ENCODE results near the gene PLD6. TPM values are rescaled to one million over a fixed set of nuclear protein-coding genes. Genes with fewer than 3 reads are reported as not detected.

The PLD6 gene
- total and polyA plus RNA-seq, 2 donors (not counting 1 experiment from before 2014, with no cell fraction given) = 2.0 to 4.1 TPM

- TF ChIP-seq EZH2 (IDR thresholded peaks at IDR 0.05; ENCODE audit: borderline replicate concordance, insufficient read depth, low read depth, low read length, poor library complexity, severe bottlenecking) = no peak
- no peak for TF ChIP-seq CTCF (IDR thresholded peaks at IDR 0.05)
- H3K36me3 ChIP-seq (replicated peaks in 1 of 2; ENCODE audit: control extremely low read depth in 1 of 2, control insufficient read depth in 1 of 2, extremely low read depth in 1 of 2, insufficient read depth in 2 of 2, low read length in 1 of 2) = peaks cover 4 to 80% of the 10 kb centered on the region in 2 experiments
- H3K9ac ChIP-seq (ENCODE audit: low read length) = no peak overlapping the region
- ATAC-seq (ENCODE audit: low read depth) (no peak), DNase-seq (no peak)
- H3K9me3 ChIP-seq (ENCODE audit: control extremely low read depth in 1 of 3, control insufficient read depth in 2 of 3, insufficient read depth in 1 of 3, low read length in 2 of 3) = no peaks in the 10 kb centered on the region
- peaks cover 19% of the 10 kb centered on the region for H3K79me2 ChIP-seq (ENCODE audit: control insufficient read depth, insufficient read depth, low read length)
- no peak overlapping the region for H2AFZ ChIP-seq (ENCODE audit: insufficient read depth, low read depth, low read length, poor library complexity, severe bottlenecking)
- peaks cover under 1% of the 10 kb centered on the region for H3K4me1 Mint-ChIP-seq
- POLR2A ChIA-PET = interaction anchor here (0.8 kb wide), 1 partner anchor 19 kb away, joined by 3 read pairs; no protein-coding TSS in a partner anchor
- H3K27ac Mint-ChIP-seq = no peak overlapping the region
- H3K27me3 Mint-ChIP-seq = no peaks in the 10 kb centered on the region
- no peaks in the 10 kb centered on the region for H3K27me3 ChIP-seq (replicated peaks in 1 of 4; ENCODE audit: control extremely low read depth in 1 of 4, control insufficient read depth in 3 of 4, insufficient read depth in 4 of 4, low read length in 3 of 4)
- no peaks in the 10 kb centered on the region for H3K4me1 ChIP-seq (ENCODE audit: control insufficient read depth in 2 of 2, insufficient read depth in 2 of 2, low read length in 2 of 2)
- no peaks in the 10 kb centered on the region for H3K9me3 Mint-ChIP-seq (ENCODE audit: insufficient read depth)
- no peak overlapping the region for H3K4me3 Mint-ChIP-seq
- H3K4me3 ChIP-seq (ENCODE audit: control extremely low read depth in 1 of 5, extremely low read depth in 1 of 5, insufficient read depth in 1 of 5, low read depth in 2 of 5, low read length in 4 of 5) = no peak overlapping the region
- CTCF ChIA-PET = interaction anchor here (0.6 kb wide), 1 partner anchor 85 kb away, joined by 3 read pairs; no protein-coding TSS in a partner anchor
- H4K20me1 ChIP-seq (ENCODE audit: control insufficient read depth, insufficient read depth, low read length, poor library complexity, severe bottlenecking) = peaks cover 4% of the 10 kb centered on the region
- WGBS (ENCODE audit: insufficient coverage) = 98% methylated on average over 14 of the region's 16 CpGs
- intact Hi-C loops (cut with micrococcal nuclease) = no loop called here
- H3K4me2 ChIP-seq (replicated peaks; ENCODE audit: low read depth, low read length, poor library complexity, severe bottlenecking) = no peak overlapping the region
- H3K27ac ChIP-seq (ENCODE audit: low read length in 2 of 2) = no peak overlapping the region
Observed at GRCh38 chr17:17226451-17227265, 20.5 kb upstream of the PLD6 start.

- no peak overlapping the region for H3K27ac Mint-ChIP-seq
- no peak for TF ChIP-seq EZH2 (IDR thresholded peaks at IDR 0.05; ENCODE audit: borderline replicate concordance, insufficient read depth, low read depth, low read length, poor library complexity, severe bottlenecking)
- no peak for TF ChIP-seq CTCF (IDR thresholded peaks at IDR 0.05)
Observed at GRCh38 chr17:17225901-17226300, 19.8 kb upstream of the PLD6 start.

More at GRCh38 chr17:17225901-17226300, 19.8 kb upstream of the PLD6 start:
- ATAC-seq (ENCODE audit: low read depth) (no peak), DNase-seq (no peak)
- Histone ChIP-seq H3K4me1 (ENCODE audit: control insufficient read depth in 2 of 2, insufficient read depth in 2 of 2, low read length in 2 of 2) (no peaks in the 10 kb centered on the region), H4K20me1 (ENCODE audit: control insufficient read depth, insufficient read depth, low read length, poor library complexity, severe bottlenecking) (peaks cover 4% of the 10 kb centered on the region), H3K27me3 (replicated peaks in 1 of 4; ENCODE audit: control extremely low read depth in 1 of 4, control insufficient read depth in 3 of 4, insufficient read depth in 4 of 4, low read length in 3 of 4) (no peaks in the 10 kb centered on the region), H3K27ac (ENCODE audit: low read length in 2 of 2) (no peak overlapping the region), H3K9me3 (ENCODE audit: control extremely low read depth in 1 of 3, control insufficient read depth in 2 of 3, insufficient read depth in 1 of 3, low read length in 2 of 3) (no peaks in the 10 kb centered on the region), H3K36me3 (replicated peaks in 1 of 2; ENCODE audit: control extremely low read depth in 1 of 2, control insufficient read depth in 1 of 2, extremely low read depth in 1 of 2, insufficient read depth in 2 of 2, low read length in 1 of 2) (peaks cover 4 to 80% of the 10 kb centered on the region in 2 experiments), H3K9ac (ENCODE audit: low read length) (no peak overlapping the region), H3K4me2 (replicated peaks; ENCODE audit: low read depth, low read length, poor library complexity, severe bottlenecking) (no peak overlapping the region), H3K79me2 (ENCODE audit: control insufficient read depth, insufficient read depth, low read length) (peaks cover 18% of the 10 kb centered on the region), H2AFZ (ENCODE audit: insufficient read depth, low read depth, low read length, poor library complexity, severe bottlenecking) (no peak overlapping the region), H3K4me3 (ENCODE audit: control extremely low read depth in 1 of 5, extremely low read depth in 1 of 5, insufficient read depth in 1 of 5, low read depth in 2 of 5, low read length in 4 of 5) (no peak overlapping the region)
- CTCF ChIA-PET = no interaction called here
- POLR2A ChIA-PET = no interaction called here
- intact Hi-C loops (cut with micrococcal nuclease) = no loop called here
- Mint-ChIP-seq H3K9me3 (ENCODE audit: insufficient read depth) (no peaks in the 10 kb centered on the region), H3K4me3 (no peak overlapping the region), H3K4me1 (no peaks in the 10 kb centered on the region), H3K27me3 (no peaks in the 10 kb centered on the region)
- WGBS (ENCODE audit: insufficient coverage) = over 99% methylated on average over 10 of the region's 10 CpGs
